ENCODE data around the gene PRKACB.
"Not testable (repeated sequence)": the region's sequence is repeated elsewhere in the genome, so short reads cannot be mapped to it uniquely, and the experiment has no call there.

The PRKACB gene

GRCh38 chr1:84272401-84272800 is 128.3 kb downstream of the PRKACB start:
- no peak for DNase-seq

- no peak for DNase-seq
These were observed 133.4 kb downstream of the PRKACB start for GRCh38 chr1:84277343-84278059.

- no peak for DNase-seq
These were observed 134.8 kb downstream of the PRKACB start for GRCh38 chr1:84278905-84279304.

GRCh38 chr1:84280912-84281311 is 136.8 kb downstream of the PRKACB start:
- DNase-seq = no peak

- DNase-seq = no peak
These were observed 138.8 kb downstream of the PRKACB start for GRCh38 chr1:84282780-84283333.

- no peak for DNase-seq
These were observed 139.3 kb downstream of the PRKACB start for GRCh38 chr1:84283381-84283780.

GRCh38 chr1:84286071-84286470 is 142.0 kb downstream of the PRKACB start:
- no peak for DNase-seq

- DNase-seq = not testable (repeated sequence)
These were observed 143.3 kb downstream of the PRKACB start for GRCh38 chr1:84287389-84287788.

All from activated gamma-delta T cell (primary cell).